Fibroblast of gingiva (primary cell): ENCODE measurements around the gene SLC22A4.

Experiments
- DNase-seq: peaks from one replicate; pipeline ENCODE4 v3.0.0-alpha.2; 2011; ENCODE audit warnings: low read depth

The SLC22A4 gene

GRCh38 chr5:132275367-132276220, 18.6 kb upstream of the SLC22A4 start:
- DNase-seq, result no peak

DNA sequence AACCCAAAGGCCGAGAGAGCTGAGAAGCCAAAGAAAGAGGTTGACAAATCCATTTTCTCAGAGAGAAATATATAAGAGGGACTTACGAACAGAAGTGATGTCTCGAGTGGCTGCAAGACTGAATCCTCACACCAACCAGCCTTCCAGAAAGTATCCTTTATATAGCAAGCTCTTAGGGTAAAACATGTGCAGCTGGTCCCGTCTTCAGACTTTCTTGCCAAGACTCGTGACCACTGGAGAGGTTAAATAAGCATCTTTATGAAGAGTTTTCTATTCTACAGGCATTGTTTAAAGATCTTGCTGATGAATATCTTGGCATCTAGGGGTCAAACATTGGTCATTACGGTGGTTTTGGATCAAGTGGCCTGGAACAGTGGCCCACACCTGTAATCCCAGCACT, 16.9 kb upstream of the SLC22A4 start:
- no peak for DNase-seq

GRCh38 chr5:132277971-132278853, 16.0 kb upstream of the SLC22A4 start:
- no peak for DNase-seq

- no peak for DNase-seq
These were observed 14.4 kb upstream of the SLC22A4 start for GRCh38 chr5:132279801-132280200.

DNA sequence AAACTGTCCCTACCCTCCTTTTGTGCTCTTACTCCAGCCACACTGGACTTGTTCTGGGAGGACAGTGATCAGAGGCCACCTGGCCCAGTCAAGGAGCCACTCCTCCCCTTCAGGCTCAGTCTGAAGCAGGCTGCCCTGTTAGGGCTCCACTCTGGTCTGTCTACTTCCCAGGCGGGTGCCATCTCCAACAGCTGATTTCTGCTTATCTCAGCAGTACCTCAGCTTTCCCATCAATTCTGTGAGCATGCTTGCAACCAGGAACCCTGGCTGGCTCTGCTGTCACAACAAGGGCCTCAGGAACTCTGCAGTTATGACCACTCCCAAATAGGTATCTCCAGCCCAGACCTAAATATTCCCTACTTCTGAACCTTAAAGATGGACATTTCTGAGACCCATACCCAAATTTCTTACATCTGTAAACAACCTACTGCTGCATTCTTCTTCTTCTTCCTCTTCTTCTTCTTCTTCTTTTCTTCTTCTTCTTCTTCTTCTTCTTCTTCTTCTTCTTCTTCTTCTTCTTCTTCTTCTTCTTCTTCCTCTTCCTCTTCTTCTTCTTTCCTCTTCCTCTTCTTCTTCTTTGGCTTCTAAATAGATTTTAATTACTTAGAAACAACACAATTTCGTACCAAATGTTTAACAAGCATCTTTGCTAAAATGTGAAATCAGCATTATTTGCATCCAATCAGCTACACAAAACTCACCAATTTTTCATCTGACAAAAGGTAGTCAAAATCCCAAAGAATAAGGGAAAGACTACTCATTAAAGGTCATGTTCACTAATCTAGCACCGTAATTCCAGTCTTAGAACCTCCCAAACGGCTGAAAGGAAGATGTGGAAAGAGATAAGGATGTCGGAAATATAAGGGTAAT, 13.6 kb upstream of the SLC22A4 start:
- DNase-seq, result no peak

DNA sequence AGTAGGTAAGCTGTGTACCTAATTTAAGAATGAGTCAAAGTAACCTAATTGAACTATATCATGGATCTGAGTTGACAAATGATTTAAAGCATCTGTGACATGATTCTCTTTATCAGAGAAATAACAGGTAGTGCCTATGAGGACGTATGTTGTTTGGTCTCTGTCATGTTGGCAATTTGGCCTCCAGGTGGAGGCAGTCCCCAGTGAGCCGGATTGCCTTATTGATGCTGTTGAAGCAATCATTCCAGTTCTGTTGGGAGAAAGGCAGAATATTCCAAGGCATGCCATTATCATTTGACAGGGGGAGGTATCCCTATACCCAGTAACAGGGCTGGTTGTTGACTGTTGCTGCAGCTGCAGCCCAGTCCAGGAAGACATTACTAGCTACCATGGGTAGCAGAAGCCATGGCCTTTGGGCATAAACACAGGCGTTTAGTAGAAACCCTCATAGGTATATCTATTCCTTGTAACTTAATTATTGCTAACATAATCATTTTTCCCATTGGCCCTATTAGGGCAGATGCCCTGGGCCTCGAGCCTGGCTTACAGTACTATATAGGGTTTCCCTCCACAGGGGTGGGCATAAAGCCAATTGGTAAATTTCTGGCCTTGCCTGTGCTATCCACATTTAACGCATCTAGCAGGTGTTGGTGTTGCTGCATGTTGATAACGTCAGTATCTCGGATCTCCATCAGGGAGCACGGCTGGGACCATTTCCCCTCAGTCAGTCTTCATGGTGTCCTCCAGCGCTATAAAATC, 12.2 kb upstream of the SLC22A4 start:
- no peak for DNase-seq

DNA sequence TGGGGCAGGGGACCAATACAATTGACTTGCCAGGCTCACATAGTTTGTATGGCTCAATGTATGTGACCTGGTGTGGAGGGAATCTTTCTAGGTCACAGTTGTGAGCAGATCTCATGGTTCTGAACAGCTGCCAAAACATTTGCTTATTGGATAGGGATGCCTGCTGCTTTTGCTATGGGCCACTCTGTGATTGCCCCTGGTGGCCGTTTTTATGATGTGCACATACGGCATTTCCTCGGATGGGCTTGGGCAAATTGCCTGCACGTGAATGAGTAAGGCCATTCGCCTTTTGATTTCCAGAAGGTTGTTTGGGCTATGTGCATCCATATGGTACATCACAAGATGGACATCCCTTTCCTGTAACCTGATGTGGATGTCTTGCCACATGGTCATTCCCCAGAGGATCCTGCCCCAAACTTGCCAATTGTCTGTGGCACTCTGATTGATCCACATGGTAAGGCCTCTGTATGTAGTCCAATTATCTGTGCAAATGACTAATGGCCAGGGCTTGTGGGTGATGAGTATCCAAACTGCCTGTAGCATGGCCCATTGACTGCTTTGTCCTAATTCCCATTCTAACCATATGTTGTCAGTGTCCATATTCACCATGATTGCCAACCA, 10.7 kb upstream of the SLC22A4 start:
- DNase-seq, result peak; percentile 65

- DNase-seq, result peak; percentile 52
These were observed 5.1 kb upstream of the SLC22A4 start for GRCh38 chr5:132289097-132289496.

GRCh38 chr5:132291026-132291425, 3.2 kb upstream of the SLC22A4 start:
- no peak for DNase-seq

DNA sequence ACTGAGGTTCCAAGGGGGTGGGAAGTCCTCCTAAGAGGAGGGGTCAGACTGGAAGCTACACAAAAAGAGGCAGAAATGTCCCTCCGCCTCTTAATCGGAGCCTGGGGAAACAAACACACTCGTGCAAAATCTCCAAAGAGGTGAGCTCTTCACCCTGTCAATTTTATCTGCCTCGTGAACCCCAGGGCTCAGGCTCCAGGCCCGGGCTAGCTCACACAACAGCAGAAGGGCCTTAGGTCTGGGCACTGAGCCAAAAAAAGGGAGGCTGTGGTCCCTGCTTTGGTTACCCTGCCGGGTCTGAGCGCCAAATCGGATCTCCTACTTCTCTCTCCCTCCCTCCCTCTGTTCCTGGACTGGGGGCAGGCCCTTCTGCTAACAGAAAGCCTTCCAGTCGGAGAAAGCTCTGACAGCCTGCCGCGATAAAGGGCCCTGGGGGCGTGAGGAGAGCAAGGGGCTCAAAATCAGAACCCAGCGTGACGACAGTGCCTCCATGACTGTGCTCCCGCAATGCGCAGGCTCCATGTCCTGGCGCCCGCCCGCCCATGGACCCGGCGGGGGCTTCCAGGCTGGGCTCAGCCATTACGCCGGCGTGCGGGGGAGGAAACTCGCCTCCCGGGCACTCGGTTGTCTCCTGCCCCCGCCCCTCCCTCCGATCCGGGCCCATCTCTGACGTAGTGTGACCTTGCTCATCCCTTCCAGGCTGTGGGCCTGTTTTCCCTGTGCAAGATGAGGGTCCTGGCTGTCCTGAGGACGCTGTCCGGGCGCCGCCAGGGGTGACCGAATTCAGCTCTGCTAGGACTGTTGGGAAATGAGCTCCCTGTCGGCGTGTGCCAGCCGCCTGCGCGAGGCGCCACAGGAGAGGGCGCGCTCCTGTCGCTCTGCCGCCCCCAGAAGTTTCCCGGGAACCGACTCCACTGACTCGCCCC, 865 bp upstream of the SLC22A4 start:
- peak; percentile 85 for DNase-seq

GRCh38 chr5:132294728-132295504, 722 bp downstream of the SLC22A4 start:
- peak; percentile 84 for DNase-seq

DNA sequence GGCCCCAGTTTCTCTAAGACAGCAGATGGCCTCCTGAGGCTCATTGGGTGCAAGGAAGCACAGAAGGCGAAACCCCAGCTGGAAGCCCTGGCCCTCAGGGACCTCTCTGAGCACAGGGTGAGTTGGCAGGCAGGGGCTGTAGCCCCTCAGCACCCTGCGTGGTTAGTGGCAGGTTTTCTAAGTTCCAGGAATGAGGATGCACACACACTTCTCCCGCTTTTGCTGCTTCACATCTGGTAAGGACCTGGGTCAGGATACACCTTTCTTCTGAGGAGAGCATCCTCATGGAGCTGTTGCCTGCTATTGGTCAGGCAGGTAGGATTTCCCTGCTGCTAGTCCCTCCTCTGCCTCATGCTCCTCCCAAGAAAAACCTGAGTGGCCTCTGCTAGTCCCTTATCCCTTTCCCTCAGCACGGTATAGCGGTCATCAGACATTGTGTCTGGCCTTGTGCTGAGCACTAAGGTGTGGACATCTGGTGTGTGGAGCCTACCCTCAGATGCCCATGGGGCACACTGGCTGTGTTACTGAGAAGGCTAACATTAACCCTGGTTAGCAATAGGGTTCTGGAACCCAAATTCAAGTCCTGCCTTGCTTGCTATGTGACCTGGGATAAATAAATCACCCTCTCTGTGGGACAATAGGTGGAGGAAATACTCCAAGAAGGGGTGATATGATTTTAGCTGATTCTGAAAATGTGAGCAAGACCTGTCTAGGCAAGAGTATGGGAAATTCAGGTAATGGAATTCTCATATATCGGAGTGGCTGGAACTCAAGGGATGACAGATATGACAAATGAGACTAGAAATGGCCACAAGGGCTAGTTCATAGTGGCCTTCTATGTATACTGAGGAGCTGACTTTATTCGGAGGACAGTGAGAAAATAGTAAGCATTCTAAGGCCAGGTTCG, 1.6 kb downstream of the SLC22A4 start:
- no peak for DNase-seq

DNA sequence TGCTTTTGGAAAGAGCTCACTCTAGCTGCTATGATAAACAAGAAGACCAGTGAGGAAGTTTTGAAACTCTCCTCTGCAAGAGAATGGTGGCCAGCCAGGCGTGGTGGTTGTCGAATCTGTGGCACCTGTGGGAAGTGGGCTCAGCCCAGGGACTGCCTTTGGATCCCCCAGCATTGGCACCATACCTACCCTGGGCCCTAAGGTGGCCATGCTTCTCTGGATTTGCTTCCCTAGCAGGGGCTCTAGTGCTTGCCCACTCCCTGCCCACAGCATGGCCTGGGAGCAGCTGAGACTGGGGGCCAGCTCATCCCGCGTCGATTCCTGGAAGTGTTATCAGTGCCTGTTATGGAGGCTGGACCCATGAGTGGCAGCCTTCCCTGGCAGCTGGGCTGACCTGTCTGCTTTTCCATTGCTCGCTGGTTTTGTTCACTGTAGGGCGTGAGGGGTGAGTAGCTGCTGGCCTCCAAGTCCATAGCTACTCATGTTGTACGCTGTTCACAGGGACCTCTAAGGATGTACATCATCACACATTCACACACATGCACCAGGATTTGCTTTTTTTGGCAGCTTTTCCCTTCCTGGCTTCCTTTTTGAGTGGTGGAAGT, 2.3 kb downstream of the SLC22A4 start:
- no peak for DNase-seq

GRCh38 chr5:132297211-132297940, 3.2 kb downstream of the SLC22A4 start:
- DNase-seq, result no peak

DNA sequence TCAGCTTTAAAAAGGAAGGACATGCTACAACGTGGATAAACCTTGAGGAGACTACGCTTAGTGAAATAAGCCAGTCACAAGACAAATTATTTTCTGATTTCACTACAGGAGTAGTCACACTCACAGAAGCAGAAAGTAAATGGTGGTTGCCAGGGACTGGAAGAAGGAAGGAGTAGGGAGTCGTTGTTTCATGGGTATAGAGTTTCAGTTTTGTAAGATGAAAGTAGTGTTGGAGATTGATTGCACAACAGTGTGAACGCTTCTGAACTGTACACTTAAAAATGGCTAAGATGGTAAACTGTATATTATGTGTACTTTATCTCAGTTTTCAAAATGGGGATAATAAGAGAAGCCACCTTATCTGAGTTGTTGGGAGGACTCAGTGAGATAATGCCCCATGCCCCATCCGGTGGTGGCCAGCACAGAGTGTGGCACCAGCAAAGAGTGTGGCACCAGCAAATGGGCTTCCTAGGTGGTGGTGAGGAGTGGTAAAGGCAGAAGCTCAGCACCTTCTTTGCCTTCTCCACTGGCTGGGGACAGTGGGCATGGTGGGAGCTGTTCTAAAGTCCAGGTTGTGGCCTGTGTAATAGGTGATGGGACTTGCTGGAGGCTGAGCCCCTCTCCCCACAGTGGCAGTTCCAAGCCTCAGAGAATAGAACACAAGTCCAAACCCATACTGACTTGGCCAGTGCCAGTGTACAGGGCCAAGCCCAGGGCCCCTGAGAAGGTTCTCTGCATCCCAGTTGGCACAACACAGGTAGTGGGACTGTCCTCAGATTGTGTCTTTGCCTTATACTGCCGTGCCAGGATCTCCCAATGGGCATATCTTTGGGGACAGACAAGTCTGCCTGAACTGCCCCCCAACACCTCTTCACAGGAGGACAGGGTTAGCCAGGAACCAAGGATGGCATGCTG, 4.4 kb downstream of the SLC22A4 start:
- DNase-seq, result peak; percentile 81

DNA sequence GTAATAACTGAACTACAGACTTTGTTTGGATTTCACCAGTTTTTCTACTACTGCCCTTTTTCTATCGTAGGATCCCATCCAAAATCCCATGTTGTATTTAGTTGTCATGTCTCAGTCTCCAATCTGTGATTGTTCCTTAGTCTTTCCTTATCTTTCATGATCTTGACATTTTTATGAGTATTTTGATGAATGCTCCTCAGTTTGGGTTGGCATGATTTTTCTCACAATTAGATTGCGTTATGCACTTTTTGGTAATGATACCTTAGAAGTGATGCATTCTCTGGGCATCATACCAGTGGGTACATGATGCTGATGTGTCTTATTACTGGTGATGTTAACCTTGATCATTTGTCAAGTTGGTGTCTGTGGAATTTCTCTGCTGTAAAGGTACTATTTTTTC, 5.7 kb downstream of the SLC22A4 start:
- no peak for DNase-seq
